AG10803 (cell line): Measurements from ENCODE around the gene FGF2.
A peak's percentile ranks its signal among the peaks of the same experiment; 100 is the strongest.

Experiments used
- DNase-seq: peaks from one replicate; pipeline ENCODE4 v3.0.0; 2010; ENCODE audit warnings: low read depth
- H3K4me3 ChIP-seq: 2 replicates; pipeline ENCODE4 v1.5.1; 2011; ENCODE audit warnings: mild to moderate bottlenecking, low read length, control low read depth
- TF ChIP-seq, protein P1 (sequence below): conservative IDR thresholded peaks from 2 replicates; pipeline ENCODE4 v1.5.1; 2011; ENCODE audit warnings: mild to moderate bottlenecking, low read length, control low read depth, inconsistent platforms

FGF2 gene

DNA sequence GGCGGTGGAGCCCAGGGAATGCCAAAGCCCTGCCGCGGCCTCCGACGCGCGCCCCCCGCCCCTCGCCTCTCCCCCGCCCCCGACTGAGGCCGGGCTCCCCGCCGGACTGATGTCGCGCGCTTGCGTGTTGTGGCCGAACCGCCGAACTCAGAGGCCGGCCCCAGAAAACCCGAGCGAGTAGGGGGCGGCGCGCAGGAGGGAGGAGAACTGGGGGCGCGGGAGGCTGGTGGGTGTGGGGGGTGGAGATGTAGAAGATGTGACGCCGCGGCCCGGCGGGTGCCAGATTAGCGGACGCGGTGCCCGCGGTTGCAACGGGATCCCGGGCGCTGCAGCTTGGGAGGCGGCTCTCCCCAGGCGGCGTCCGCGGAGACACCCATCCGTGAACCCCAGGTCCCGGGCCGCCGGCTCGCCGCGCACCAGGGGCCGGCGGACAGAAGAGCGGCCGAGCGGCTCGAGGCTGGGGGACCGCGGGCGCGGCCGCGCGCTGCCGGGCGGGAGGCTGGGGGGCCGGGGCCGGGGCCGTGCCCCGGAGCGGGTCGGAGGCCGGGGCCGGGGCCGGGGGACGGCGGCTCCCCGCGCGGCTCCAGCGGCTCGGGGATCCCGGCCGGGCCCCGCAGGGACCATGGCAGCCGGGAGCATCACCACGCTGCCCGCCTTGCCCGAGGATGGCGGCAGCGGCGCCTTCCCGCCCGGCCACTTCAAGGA, at the start of gene FGF2:
TSS of gene FGF2 (plus strand) at position 279 of the 705 bp plus-strand sequence. CDS start at position 623, 344 bp downstream.
- DNase-seq, result peak; percentile 85
- peak within 1 kb of the TSS; percentile 83 for H3K4me3 ChIP-seq
- TF ChIP-seq, protein P1, sequence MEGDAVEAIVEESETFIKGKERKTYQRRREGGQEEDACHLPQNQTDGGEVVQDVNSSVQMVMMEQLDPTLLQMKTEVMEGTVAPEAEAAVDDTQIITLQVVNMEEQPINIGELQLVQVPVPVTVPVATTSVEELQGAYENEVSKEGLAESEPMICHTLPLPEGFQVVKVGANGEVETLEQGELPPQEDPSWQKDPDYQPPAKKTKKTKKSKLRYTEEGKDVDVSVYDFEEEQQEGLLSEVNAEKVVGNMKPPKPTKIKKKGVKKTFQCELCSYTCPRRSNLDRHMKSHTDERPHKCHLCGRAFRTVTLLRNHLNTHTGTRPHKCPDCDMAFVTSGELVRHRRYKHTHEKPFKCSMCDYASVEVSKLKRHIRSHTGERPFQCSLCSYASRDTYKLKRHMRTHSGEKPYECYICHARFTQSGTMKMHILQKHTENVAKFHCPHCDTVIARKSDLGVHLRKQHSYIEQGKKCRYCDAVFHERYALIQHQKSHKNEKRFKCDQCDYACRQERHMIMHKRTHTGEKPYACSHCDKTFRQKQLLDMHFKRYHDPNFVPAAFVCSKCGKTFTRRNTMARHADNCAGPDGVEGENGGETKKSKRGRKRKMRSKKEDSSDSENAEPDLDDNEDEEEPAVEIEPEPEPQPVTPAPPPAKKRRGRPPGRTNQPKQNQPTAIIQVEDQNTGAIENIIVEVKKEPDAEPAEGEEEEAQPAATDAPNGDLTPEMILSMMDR, result no peak

DNA sequence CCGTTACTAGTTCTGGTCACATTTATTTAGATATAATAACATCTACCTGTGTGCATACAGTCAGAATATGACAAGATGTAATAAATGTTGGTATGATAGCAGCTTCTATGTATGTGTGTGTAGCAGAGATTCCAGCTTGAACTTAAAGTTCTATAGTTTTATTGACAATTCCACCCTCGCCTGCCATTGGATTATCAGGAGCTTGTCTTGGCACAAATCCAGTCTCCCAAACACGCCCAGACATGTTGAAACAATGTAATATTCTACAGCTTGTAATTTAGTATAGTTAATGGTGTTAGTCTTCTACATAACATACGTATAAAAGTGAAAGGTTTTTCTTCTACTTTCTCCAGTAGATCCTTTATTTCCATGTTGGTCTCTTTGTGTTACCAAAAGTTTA, 49.7 kb upstream of the FGF2 start:
- no peak for DNase-seq

DNA sequence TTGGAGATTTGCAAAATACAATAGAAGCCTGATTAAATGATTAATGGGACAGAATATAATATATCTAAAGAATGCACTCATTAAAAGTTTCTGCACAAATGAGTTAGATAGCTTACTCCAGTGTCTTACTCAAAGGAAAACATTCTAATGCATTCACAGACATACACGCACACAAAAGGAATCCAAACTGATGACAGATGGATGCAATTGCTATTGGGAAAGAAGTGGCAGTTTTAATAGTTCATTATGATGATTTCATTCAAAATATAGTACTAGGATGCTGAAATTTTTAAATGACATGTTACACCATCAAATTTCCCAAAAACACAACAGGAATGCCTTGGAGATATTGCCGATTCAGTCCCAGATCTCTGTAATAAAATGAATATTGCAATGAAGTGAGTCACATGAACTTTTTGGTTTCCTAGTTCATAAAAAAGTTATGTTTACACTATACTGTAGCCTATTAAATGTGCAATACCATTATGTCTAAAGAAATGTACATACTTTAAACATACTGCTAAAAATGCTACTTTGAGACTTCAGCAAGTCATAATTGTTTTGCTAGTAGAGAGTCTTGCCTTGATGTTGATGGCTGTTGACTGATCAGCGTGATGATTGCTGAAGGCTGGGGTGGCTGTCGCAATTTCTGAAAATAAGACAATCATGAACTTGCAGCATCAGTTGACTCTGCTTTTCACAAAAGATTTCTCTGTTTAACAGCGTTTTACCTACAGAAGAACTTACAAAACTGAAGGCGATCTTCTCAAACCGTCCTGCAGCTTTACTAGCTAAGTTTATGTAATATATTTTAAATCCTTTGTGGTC, 48.6 kb upstream of the FGF2 start:
- peak; percentile 98 for DNase-seq
- no peak overlapping the region for H3K4me3 ChIP-seq
- TF ChIP-seq, protein P1, result no peak

More for the DNA sequence above, 49.7 kb upstream of the FGF2 start:
- no peak overlapping the region for H3K4me3 ChIP-seq
- TF ChIP-seq, protein P1, result no peak

DNA sequence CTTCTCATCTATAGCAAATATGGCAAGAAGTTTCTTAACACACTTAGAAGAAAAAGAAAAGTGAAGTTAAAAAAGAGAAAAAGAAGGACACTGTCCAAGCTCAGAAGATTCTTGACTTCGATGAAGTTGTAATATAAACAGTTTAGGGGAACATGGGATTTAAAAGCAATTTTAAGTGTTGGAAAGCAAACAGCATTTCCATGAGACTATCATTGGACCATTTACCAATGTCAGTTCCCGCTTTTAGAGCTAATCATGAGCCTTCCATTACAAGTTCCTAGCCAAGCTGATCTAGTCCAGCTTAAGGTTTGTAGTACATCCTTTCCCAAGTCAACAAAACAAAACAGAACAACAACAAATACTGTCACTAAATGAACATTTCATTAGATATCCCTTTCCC, 45.1 kb upstream of the FGF2 start:
- TF ChIP-seq, protein P1, result no peak
- DNase-seq, result no peak
- no peak overlapping the region for H3K4me3 ChIP-seq

DNA sequence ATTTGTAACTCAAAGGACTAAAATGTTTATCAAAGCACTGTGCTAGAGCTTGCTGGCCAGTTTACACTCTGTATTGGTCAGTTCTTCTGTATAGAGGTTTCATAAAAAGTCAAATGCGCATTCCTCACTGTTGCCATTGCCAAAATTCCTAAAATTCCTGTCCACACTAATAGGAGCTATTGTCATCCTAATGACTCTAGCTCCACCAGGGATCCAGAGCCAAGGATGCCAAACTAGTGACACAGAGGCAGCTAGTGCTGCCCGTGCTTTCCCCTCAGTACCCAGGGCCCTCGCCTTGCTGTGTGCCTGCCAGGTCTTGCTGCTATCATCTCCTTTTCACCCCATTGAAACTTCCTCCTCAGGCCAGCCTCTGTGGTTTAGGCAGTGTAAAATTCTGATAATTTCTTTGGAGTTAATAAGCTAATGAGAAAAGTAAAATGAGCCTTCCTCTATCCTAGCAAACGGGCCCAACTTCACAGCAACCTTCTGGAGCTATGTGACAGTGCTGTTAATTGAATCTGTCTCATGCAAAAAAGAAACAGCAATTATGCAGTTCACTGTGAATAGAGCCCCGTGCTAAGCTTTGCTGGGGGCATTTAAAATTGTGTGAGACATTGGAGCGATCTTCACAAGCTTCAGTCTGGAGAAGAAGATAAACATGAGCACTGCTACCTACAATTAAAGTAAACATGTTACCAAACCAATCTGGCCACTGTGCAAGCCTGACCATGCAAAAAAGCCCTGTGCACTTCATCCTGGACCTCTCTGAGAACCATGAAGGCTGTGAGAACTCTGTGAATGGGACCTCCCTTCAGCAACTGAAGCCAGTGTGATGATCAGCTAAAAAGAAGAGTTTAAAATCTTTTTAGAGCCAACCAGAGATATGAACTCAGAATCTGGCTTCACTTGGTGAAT, 43.1 kb upstream of the FGF2 start:
- peak overlapping the region; percentile 25 for H3K4me3 ChIP-seq
- TF ChIP-seq, protein P1, result no peak
- peak; percentile 99 for DNase-seq

DNA sequence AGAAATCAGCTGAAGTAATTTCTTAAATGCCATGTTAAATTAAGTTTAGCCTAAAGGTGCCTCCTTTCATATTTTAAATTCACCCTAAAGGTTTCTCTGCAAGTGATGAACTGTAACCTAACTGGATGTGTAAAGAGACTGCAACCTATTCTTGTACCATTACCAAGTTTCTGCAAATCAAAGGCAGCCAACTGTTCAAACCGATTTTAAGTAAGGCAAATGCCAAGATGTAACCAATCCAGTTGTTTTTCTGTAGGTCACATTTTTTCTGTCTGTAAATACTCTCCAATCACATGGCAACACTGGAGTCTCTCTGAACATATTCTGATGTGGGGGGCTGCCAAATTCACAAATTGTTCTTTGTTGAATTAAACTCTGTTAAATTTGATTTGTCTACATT, 42.4 kb upstream of the FGF2 start:
- DNase-seq, result no peak
- TF ChIP-seq, protein P1, result no peak
- H3K4me3 ChIP-seq, result no peak overlapping the region
